Activated CD4-positive, alpha-beta T cell treated with anti-CD3 and anti-CD28 coated beads for 36 hours (primary cell): ENCODE measurements around the gene CCNK. TPM values are rescaled to one million over a fixed set of nuclear protein-coding genes. Genes with fewer than 3 reads are reported as not detected.

Source experiments
- ATAC-seq: fragments of 200-7000 bp; cut with Tn5 transposase; one replicate; pipeline ENCODE4 v1.10.0; 2021; ENCODE audit warnings: mild to moderate bottlenecking, moderate library complexity
- CTCF ChIA-PET: fragments of 350-600 bp; sonication (Branson Sonifier 250); formaldehyde crosslinking; loops from one replicate; lab custom pipeline; 2021; ENCODE audit warnings: antibody characterized with exemption; lab: Charles Lee
- POLR2A ChIA-PET: fragments of 350-600 bp; sonication (Branson Sonifier 250); formaldehyde crosslinking; loops from one replicate; lab custom pipeline; 2021; ENCODE audit warnings: antibody characterized with exemption, inconsistent platforms; lab: Charles Lee
- DNase-seq: peaks from one replicate; pipeline ENCODE4 v3.0.0-alpha.2; 2020
- H3K27ac Mint-ChIP-seq: one replicate; pipeline ENCODE4 v1.8.0; 2021; ENCODE audit warnings: mixed read lengths
- H3K27me3 Mint-ChIP-seq: one replicate; pipeline ENCODE4 v1.8.0; 2021; ENCODE audit warnings: mixed read lengths
- H3K36me3 Mint-ChIP-seq: one replicate; pipeline ENCODE4 v1.8.0; 2021; ENCODE audit warnings: low read depth, mixed read lengths
- H3K4me1 Mint-ChIP-seq: one replicate; pipeline ENCODE4 v1.8.0; 2021; ENCODE audit warnings: mixed read lengths
- H3K4me3 Mint-ChIP-seq: one replicate; pipeline ENCODE4 v1.8.0; 2021; ENCODE audit warnings: mild to moderate bottlenecking, moderate library complexity, mixed read lengths
- H3K9me3 Mint-ChIP-seq: one replicate; pipeline ENCODE4 v1.8.0; 2021; ENCODE audit warnings: low read depth, mixed read lengths
- intact Hi-C, 2 experiments: fragments of 100-400 bp; cut with DNase I in 1 of 2; cut with micrococcal nuclease in 1 of 2; formaldehyde crosslinking; loops; one replicate each; pipeline versions ENCODE4 v1.14.2 to v1.15.1; 2022 to 2024; cut with DNase I, micrococcal nuclease
- total RNA-seq, 2 experiments: library from RNA; stranded (reverse); gene quantifications; one replicate each; pipeline ENCODE4 v1.2.3, GENCODE V29; 2021

CCNK gene
- total RNA-seq, 2 experiments from 2014 or later = 93.7 to 96.2 TPM

GRCh38 chr14:99561864-99562263 lies 80.7 kb downstream of the CCNK start:
- intact Hi-C loops = no loop called here
- ATAC-seq = no peak
- Mint-ChIP-seq H3K27me3 (no peaks in the 10 kb centered on the region), H3K27ac (no peak overlapping the region), H3K36me3 (no peaks in the 10 kb centered on the region), H3K4me3 (no peak overlapping the region), H3K9me3 (no peaks in the 10 kb centered on the region), H3K4me1 (no peaks in the 10 kb centered on the region)
- ChIA-PET POLR2A (no interaction called here), CTCF (no interaction called here)
- DNase-seq = no peak

Other genes starting within 250 kb of the CCNK start
- 10 to 100 TPM; 62.1 to 66.2 TPM for gene BCL11B, start 209.2 kb upstream of the CCNK start, total RNA-seq
- gene SETD3, start 550 bp upstream of the CCNK start, total RNA-seq = 10 to 100 TPM; 51.5 to 62.3 TPM
- 1 to 10 TPM; 6.1 to 6.2 TPM for gene CCDC85C, start 122.8 kb downstream of the CCNK start, total RNA-seq
- under 1 TPM in 1 of 2 experiments, not detected in 1; 0.07 TPM for gene HHIPL1, start 163.7 kb downstream of the CCNK start, total RNA-seq
- under 1 TPM; 0.05 to 0.23 TPM for gene CYP46A1, start 202.9 kb downstream of the CCNK start, total RNA-seq